SIG-M5 (cell line): Measurements from ENCODE around the gene ARRB2.

Experiments
- DNase-seq: peaks from one replicate; lab custom pipeline; 2025; lab: John Stamatoyannopoulos, UW

Gene ARRB2

DNA sequence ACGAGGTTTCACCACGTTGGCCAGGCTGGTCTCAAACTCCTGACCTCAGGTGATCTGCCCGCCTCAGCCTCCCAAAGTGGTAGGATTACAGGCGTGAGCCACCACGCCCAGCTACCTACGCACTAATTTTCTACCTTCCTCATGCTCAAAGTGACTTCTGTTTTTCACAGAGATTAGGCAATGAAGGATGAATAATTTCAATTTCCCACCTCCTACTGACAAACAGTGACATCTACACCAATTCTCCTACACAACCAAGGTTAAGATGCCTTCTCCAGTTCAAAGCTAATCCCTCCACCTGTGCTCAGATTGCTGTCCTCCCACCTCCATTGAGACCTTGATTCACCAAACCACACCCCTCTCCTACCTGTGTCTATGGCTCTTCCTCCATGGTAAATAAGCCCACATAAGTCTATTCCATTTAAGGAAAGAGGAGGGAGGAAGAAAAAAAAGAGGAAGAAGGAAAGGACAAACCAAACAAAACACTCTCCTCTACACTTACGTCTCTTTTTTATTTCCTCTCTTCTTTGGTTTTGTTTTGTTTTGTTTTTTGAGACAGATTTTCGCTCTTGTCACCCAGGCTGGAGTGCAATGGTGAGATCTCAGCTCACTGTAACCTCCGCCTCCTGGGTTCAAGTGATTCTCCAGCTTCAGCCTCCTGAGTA is 15.3 kb downstream of the ARRB2 start:
- no peak for DNase-seq

DNA sequence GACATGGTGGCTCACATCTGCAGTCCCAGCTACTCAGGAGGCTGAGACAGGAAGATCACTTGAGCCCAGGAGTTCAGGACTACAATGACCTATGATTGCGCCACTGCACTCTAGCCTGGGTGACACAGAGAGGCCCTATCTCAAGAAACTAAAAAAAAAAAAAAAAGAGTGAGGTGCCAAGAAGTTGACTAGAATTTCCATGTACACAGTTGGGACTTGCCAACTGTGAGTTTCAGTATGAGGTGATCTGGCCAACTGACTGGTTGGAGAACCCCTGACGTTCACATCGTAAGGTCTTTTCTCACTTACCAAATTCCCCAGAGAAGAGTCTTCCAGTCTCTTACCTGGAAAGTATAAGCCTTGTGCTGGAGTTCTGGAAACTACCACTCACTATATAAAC is 17.7 kb downstream of the ARRB2 start:
- DNase-seq, result no peak

DNA sequence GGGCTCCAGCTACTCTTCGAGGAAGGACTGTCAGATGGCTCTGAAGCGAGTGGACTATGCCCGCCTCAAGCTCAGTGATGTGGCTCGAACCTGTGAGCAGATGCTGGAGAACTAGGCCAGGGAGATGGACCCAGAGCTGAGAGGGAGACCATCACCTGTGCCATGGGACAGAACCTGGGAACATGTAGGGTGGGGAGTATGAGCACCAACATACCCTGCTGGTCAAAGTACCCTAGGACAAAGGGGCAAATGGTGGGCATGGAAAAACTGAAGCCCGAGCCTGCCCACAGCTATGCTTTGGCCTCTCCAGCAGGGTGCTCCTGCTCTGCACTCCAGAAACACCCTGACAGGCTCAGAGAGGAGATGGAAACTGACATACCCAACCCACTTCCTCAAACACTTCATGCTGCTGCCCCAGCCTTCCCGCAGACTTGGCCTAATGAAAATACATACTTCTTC is 22.7 kb downstream of the ARRB2 start:
- peak; percentile 75 for DNase-seq

DNA sequence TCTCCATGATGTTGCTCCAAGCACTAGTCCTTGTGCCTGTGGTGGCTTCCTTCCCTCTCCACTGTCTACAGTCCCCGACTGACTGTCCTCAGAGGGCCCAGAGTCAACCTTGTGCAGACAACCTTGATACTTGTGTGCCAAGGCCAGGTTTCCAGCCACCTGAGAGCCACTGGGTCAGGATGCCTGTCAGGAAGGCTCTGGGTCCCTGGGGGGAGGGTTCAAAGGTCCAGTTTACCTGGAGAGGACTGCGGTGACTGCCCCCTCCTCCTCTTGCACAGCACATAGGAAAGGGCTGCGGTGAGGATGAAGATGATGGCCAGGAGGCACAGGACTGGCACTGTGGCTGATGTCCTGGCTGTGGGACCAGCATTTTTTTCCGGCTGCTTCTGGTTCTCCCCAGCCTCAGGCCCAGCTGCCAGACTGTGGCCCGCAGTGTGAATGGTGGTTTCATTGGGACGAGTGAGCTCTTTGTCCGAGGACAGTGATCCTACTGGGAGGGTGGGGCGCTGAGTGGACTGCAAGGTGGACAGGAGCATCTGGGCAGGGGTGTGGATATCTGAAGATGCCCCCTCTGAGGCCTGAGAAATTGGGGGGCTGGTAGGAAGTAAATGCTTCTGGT is 24.5 kb downstream of the ARRB2 start:
- DNase-seq, result no peak

DNA sequence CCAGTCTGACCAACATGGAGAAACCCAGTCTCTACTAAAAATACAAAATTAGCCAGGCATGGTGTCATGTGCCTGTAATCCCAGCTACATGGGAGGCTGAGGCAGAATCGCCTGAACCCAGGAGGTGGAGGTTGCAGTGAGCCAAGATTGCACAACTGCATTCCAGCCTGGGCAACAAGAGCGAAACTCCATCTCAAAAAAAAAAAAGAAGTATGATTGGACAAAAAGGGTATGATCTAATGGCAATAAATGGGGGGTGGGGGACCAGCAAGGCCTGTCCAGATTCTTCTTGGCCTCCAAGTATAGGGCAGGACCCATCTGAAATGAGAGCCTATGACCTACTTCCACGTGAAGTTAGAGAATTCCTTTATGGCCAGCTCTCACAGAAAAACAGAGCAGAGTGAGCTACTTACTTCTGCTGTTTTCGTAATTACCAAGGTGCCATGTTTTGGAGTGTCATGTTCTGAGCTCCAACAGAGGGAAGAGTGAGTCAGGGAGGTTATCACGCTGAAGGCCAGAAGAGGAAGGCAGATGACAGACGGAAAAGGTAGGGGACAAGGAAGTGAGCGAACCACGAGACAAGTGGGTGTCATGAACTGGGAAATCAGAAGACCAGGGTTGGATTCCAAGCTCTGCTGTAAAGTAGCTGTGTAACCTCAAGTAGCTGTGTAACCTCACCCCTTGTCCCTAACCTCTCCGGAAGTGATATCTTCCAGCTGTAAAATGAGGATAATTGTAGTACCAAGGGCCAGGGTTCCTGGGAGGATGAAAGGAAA is 25.6 kb downstream of the ARRB2 start:
- no peak for DNase-seq

DNA sequence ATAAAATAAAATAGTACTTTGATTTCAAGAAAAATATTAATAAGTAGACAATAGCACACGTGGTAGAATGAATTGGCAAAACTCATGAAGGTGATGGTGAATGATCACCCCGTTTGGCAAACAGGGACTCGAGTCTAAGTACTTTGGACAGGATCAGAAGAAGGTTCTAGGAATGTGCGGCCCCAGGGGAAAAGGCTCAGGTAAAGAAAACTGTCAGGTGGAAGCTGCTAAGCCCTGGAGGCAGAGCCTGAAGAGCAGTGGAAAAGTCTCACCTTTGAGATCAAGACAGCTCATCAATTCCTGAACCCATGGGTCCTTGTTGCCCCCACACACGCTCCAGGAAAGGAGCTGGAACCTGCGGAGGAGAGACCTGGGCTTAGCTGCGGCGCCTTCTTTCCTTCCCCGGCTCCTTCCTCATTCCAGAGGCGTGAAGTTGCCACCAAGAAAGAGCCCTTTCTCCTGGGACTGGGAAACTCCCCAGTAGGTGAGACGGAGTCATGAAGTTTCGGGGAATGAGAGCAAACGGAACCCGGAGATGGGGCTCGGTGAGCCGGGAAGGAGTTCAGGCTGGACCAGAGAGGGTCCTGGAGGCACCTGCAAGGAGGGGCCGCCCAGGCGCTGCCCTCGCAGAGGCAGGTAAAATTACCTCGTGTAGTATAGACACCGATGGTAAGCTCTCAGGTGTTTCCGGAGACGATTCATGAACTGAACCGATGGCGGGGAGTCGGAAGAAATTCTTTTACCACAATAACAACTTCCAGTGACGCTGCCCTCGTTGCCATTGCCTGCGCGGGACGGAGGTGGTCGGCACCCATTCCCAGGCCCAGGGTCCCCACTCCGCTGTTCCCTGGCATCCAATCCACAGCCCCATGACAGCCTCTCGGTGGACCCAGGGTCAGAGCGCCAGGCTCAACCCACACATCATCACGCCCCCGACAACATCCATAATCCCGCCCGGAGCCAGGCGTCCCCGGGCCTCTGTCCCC is 28.0 kb downstream of the ARRB2 start:
- no peak for DNase-seq

DNA sequence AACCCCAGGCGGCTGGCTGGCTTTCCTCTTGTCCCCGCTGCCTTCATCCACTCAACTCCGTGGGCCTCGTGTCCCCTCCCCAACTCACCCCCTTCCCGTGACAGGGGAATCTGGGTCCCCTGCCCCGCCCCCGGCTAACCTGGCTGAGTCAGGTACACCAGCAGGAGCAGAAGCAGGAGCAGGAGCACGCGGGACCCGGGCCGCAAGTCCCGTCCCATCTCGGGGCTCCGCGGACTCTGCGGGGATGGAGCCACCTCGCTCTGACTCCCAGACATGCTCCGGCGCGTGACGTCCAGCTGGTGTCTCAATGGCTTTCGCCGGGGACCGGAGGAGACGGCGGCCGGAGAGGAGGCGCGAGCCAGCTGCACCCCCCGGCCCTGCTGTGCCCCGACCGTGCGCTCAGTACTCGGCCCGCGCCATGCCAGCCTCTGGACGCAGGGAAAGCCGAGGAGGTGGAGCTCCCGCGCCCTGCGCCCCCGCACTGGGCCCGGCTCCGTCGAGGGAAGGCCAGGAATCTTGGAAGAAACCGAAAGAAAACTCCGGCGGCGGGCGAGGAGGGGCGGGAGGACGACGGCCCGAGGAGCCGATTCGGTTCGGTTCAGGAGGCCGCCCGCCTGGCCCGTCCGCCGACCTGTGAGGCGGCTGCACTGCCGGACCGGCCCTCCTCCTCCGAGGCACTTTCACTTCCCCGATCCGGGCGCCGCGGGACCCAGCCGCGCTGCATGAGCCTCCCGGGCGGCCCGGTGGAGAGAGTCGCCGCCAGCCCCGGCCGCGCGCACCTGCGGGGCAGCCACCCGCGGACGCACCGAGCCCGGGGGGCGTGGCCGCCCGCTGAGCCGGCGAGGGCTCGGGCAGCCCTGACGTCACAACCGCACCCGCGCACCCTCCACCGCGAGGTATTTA is 28.9 kb downstream of the ARRB2 start, which contains the start of the genes CXCL16 and ZMYND15:
Gene CXCL16 (minus strand): TSS at position 807 of the 903 bp plus-strand sequence. CDS start 589 bp downstream, at position 218.
Gene ZMYND15 (plus strand): TSS at position 712 of the 903 bp plus-strand sequence. CDS start 716 bp downstream, outside the sequence.
- DNase-seq, result no peak

DNA sequence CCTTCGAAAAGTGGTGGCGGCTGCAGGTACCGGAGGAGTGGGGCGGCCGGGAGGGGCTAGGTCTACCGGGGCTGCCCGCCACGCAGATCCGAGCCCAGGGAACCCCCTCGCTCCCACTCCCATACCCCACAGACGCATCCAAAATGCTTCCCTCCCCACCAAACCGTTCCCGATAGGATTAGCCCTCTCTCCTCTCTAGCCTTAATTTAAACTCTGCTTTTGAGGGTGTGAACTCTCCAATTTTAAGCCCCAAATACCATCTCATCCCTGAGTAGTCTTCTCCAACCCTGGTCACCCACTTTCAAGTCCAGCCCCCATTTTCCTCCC is 29.6 kb downstream of the ARRB2 start:
- no peak for DNase-seq

DNA sequence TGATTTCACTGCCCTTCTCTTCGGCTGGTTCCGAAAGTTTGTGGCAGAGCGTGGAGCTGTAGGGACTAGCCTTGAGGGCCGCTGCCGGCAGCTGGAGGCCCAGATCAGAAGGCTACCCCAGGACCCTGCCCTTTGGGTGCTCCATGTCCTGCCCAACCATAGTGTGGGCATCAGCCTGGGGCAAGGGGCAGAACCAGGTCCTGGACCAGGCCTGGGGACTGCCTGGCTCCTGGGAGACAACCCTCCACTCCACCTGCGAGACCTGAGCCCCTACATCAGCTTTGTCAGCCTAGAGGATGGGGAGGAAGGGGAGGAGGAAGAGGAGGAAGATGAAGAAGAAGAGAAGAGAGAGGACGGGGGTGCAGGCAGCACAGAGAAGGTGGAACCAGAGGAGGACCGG is 30.2 kb downstream of the ARRB2 start:
- DNase-seq, result no peak

DNA sequence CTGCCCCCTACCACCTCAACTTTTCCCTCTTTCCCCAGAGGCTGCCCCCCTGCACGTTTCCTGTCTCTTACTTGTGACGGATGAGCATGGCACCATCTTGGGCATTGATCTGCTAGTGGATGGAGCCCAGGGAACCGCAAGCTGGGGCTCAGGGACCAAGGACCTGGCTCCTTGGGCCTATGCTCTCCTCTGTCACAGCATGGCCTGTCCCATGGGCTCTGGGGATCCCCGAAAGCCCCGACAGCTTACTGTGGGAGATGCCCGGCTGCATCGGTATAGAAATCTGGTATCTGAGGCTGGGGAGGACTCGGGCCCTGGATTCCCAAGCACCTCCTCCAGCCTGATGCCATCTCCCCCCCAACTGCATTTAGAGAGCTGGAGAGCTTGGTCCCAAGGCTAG is 31.1 kb downstream of the ARRB2 start:
- no peak for DNase-seq

DNA sequence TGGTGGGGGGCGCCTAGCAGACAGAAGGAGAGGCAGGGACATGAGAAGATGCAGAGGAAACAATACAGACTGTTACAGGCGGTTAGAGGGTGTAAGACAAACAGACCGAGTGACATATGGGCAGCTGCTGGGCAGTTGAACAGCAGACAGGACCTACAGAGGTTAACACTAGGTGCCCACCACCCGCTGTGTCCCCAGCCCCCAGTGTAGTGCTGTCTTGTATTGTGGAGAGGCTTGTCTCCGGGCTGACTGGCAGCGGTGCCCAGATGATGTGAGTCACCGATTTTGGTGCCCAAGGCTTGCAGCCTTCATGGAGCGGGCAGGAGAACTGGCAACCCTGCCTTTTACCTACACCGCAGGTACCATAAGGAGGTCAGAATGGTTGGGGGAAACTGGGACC is 31.7 kb downstream of the ARRB2 start:
- DNase-seq, result no peak

DNA sequence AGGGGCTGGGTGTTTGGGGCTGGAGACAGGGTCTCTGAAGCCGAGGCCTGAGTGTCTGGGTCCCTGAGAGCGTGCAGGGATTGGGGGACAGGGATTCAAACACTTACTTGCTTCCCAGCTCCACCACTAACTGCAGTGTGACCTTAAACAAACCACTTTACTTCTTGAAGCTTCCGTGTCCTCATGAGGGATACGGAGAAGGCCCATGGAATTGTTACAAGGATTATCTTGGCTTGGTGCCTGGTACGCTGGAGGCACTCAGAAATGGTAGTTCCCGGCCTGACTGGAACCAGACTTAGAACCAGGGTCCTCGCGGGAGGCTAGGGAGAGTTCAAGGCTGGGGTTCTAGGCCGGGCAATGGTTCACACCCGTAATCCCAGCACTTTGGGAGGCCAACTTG is 32.2 kb downstream of the ARRB2 start:
- no peak for DNase-seq

DNA sequence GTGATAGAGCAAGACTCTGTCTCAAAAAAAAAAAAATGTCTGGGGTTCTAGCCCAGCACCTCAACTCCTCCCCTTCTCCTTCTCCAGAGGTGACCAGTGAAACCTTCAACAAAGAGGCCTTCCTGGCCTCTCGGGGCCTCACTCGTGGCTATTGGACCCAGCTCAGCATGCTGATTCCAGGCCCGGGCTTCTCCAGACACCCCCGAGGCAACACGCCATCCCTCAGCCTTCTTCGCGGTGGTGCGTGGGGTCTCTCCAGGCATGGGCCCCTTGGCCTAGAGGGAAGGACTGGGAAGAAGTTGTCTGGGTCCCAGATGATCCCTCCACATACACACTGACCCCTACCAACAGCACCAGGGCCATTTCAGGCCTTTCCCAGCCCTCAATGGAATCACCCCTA is 32.8 kb downstream of the ARRB2 start:
- no peak for DNase-seq

DNA sequence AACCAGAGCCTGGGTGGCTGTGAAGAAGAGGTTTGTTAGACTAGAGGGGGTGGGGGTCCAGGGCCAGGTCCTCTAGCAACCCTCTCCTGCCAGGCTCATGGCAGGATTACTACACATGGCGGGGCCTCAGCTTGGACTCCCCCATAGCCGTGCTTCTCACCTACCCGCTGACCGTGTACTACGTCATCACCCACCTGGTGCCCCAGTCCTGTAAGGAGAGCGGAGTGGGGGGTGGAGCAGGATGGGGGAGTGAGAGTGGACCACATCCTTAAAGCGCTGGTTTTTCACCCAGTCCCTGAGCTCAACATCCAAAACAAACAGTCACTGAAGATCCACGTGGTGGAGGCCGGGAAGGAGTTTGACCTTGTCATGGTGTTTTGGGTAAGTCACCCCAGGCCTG is 33.5 kb downstream of the ARRB2 start:
- DNase-seq, result no peak

DNA sequence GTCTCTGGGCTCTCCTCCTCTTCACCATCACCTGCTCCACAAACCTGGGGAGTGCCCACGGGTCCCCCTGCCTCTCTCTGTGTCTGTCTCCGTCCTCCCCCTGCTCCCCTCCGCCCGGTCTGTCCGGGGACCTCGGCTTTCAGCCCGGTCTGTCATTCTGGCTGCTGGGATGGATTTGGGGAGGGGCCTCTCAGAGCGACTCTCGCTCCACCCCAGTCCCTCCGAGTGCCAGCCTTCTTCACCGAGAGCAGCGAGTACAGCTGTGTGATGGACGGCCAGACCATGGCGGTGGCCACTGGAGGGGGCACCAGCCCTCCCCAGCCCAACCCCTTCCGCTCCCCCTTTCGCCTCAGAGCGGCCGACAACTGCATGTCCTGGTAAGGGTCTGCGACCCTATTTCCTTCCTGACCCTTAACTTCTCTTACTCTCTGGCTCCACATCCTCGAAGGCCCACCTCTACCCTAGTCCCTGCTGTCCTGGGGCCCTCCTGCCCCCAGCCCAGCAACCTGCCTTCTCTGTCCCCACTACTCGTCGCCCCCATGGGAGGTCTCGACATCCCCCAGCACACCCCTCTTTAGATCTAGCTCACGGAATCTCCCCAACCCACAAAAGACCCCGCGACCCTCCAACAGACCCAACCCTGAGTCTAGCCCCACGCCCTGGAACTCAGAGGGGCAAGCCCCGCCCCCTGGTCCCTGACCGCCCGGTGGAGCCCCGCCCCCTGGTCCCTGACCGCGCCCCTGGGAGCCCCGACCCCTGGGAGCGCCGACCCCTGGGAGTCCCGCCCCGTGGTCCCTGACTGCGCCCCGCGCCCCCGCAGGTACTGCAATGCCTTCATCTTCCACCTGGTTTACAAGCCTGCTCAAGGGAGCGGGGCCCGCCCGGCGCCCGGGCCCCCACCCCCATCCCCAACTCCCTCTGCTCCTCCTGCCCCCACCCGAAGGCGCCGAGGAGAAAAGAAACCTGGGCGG is 34.9 kb downstream of the ARRB2 start:
- no peak for DNase-seq

DNA sequence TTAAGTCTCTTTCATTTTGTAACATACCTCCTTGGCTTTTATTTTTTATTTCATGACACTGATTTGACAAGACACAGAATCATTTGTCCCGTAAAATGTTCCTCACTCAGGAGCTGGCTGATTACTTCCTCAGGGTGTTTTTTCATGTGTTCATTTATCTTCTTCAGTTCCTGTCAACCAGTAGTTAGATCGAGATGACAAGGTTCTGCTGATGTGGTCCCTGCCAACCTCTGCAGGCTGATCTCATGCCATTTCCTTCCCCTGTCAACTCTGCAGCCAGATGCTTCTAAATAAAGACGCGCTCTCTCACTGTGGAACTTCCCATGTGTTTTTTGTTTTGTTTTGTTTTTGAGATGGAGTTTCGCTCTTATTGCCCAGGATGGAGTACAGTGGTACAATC is 37.4 kb downstream of the ARRB2 start:
- DNase-seq, result no peak

DNA sequence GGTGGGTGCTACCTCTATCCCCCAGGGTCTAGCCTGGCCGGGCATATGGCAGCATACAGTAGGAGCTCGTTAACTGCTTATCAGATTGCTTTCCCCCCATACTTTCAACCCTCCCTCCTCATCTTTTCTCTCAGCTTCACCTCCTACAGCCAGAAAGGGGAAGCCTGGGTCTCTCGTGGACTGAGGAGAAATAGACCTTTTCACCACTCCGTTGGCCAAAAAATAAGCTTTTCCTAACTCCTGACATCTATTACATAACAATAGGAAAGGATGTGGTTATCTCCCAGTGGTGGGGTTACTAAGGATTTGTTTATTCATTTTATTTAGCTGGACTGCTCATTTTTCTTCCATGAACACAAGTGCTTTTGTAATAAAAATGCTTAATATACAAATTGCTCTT is 38.3 kb downstream of the ARRB2 start:
- no peak for DNase-seq

DNA sequence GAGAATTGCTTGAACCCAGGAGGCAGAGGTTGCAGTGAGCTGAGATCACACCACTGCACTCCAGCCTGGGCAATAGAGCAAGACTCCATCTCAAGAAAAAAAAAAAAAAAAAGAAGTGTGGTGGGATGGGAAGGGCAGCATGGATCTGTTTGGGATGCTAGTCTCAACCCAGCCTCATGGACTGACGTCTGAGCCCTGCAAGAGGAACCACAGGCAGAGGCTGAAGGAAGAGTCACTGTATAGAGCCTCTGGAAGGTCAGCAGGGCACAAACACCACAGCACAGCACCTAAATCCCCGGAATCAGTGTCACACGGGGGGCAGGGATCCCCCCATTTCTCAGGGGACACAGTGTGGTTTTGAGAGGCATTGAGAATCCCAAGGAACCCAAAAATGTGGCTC is 40.2 kb downstream of the ARRB2 start:
- no peak for DNase-seq

DNA sequence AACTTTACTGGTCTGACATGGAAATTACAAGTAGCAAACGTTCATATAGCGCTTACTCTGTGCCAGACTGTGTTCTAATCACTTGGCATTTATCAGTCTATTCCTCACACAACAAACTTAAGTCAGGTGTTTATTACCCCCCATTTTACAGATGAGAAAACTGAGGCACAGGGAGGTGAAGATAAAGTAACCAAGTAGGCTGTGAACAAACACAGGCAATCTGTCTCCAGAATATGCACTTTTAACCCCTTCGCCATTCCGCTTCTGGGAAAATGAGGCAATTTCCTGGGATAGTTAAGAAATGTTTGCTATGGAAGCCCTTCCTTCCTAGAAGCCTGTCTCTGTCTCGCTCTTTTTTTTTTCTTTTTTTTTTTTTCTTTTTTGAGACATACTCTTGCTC is 41.5 kb downstream of the ARRB2 start:
- no peak for DNase-seq

DNA sequence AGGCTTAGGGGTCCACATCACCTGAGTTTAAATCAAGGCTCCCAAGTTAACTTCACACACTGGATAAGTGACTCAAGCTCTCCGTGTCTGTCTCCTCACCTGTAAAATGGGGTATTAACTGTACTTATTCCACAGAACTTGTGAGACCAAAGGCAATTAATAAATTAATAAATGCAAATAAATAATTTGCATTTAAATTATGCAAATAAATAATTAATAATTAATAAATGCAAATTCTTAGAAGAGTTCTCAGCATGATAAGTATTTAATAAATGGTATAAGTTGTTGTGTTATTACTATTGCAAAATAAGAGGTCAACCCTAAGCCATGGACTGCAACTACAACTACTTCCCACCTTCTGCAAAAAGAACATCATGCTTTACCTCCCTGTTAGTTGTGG is 43.0 kb downstream of the ARRB2 start:
- no peak for DNase-seq
